ENCODE results near the gene ALOX5.

- TF ChIP-seq CTCF (IDR thresholded peaks at IDR 0.05), result no peak
- TF ChIP-seq POLR2A (IDR thresholded peaks at IDR 0.05), result no peak
These were observed 54.8 kb downstream of the ALOX5 start for GRCh38 chr10:45428611-45429510.

All from heart left ventricle (tissue), 13 donors.